DMS153 treated with DMSO at 0.1 percent for 48 hours (cell line): Measurements from ENCODE around the gene FSD1L.
"Not testable (repeated sequence)": the region's sequence is repeated elsewhere in the genome, so short reads cannot be mapped to it uniquely, and the experiment has no call there.

ENCODE experiments used
- DNase-seq: peaks from one replicate; lab custom pipeline; 2025; ENCODE audit not compliant: unreplicated experiment; lab: John Stamatoyannopoulos, UW

Gene FSD1L

GRCh38 chr9:105541838-105542237 is 94.0 kb downstream of the FSD1L start:
- no peak for DNase-seq

GRCh38 chr9:105554042-105554441 is 106.2 kb downstream of the FSD1L start:
- DNase-seq = no peak

GRCh38 chr9:105557804-105558610 is 110.2 kb downstream of the FSD1L start, which contains the start of gene FKTN:
TSS of gene FKTN (plus strand) at chr9:105558131. CDS start at chr9:105575033, 16,902 bp downstream.
- peak; percentile 61 for DNase-seq

DNA sequence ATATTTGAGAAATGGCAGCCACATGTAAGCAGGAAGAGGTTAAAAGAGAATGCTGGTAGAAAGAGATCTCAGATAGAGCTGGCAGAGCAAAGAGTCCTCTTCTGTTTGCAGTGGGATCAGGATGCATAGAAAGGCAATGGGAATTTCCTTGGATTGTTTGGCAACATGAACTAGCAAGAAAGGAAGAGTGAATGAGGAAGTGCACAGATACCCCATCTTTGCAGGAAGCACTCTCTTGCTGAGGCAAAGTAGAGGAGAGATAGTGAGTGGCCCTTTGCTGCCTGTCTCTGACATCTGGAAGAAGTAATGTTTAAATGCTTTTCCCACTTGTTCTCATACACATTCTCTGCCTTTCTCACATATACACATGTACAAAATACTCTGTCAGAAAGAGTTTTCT is 124.6 kb downstream of the FSD1L start:
- DNase-seq = no peak

DNA sequence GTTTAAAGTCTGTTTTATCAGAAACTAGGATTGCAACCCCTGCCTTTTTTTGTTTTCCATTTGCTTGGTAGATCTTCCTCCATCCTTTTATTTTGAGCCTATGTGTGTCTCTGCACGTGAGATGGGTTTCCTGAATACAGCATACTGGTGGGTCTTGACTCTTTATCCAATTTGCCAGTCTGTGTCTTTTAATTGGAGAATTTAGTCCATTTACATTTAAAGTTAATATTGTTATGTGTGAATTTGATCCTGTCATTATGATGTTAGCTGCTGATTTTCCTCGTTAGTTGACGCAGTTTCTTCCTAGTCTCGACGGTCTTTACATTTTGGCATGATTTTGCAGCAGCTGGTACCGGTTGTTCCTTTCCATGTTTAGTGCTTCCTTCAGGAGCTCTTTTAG is 132.1 kb downstream of the FSD1L start:
- DNase-seq = not testable (repeated sequence)

DNA sequence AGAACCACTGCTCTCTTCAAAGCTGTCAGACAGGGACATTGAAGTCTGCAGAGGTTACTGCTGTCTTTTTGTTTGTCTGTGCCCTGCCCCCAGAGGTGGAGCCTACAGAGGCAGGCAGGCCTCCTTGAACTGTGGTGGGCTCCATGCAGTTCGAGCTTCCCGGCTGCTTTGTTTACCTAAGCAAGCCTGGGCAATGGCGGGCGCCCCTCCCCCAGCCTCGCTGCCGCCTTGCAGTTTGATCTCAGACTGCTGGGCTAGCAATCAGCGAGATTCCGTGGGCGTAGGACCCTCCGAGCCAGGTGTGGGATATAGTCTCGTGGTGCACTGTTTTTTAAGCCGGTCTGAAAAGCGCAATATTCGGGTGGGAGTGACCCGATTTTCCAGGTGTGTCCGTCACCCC is 133.7 kb downstream of the FSD1L start:
- DNase-seq = not testable (repeated sequence)

DNA sequence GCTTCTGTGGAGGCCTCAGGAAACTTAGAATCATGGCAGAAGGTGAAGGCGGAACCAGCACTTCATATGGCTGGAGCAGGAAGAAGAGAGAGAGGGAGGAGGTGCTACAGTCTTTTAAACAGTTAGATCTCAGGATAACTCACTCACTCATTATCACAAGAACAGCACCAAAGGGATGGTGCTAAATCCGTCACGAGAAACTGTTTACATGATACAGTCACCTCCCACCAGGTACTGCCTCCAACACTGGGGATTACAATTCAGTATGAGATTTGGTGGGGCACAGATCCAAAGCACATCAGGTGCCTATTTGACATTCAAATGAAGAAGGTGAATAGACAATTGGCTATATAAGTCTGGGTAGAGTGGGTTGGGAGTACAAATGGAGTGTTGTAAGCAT is 145.3 kb downstream of the FSD1L start:
- DNase-seq = no peak
